GM18873 (cell line): ENCODE results near the gene CWF19L1.
A peak's percentile ranks its signal among the peaks of the same experiment; 100 is the strongest.
"Not testable (repeated sequence)": the region's sequence is repeated elsewhere in the genome, so short reads cannot be mapped to it uniquely, and the experiment has no call there.

Source experiments
- ATAC-seq: cut with Tn5 transposase; IDR thresholded peaks from one replicate; pipeline ENCODE4 v1.9.1; 2021; ENCODE audit warnings: mild to moderate bottlenecking, moderate library complexity, moderate number of reproducible peaks; ENCODE audit not compliant: unreplicated experiment, low FRiP score

Gene CWF19L1

GRCh38 chr10:100267239-100268104 lies at the start of gene CWF19L1:
Gene CWF19L1, minus strand, starts transcription at chr10:100267638. Its CDS starts 45 bp downstream, at chr10:100267593.
- ATAC-seq, result peak; percentile 53

- no peak for ATAC-seq
These were observed 48.2 kb upstream of the CWF19L1 start for GRCh38 chr10:100315615-100316014.

GRCh38 chr10:100311298-100311697 lies 43.9 kb upstream of the CWF19L1 start:
- no peak for ATAC-seq

- ATAC-seq, result no peak
These were observed 40.2 kb upstream of the CWF19L1 start for GRCh38 chr10:100307684-100308083.

- no peak for ATAC-seq
These were observed 39.4 kb upstream of the CWF19L1 start for GRCh38 chr10:100306861-100307260.

GRCh38 chr10:100304414-100304813 lies 37.0 kb upstream of the CWF19L1 start:
- no peak for ATAC-seq

- ATAC-seq, result no peak
These were observed 36.4 kb upstream of the CWF19L1 start for GRCh38 chr10:100303724-100304319.

- ATAC-seq, result not testable (repeated sequence)
These were observed 33.7 kb upstream of the CWF19L1 start for GRCh38 chr10:100301123-100301522.

GRCh38 chr10:100297242-100297641 lies 29.8 kb upstream of the CWF19L1 start:
- no peak for ATAC-seq

GRCh38 chr10:100293066-100293465 lies 25.6 kb upstream of the CWF19L1 start:
- no peak for ATAC-seq

GRCh38 chr10:100292300-100292699 lies 24.9 kb upstream of the CWF19L1 start:
- not testable (repeated sequence) for ATAC-seq

- no peak for ATAC-seq
These were observed 23.9 kb upstream of the CWF19L1 start for GRCh38 chr10:100291356-100291755.

GRCh38 chr10:100289641-100290040 lies 22.2 kb upstream of the CWF19L1 start:
- no peak for ATAC-seq

GRCh38 chr10:100288196-100288595 lies 20.8 kb upstream of the CWF19L1 start:
- ATAC-seq, result no peak

GRCh38 chr10:100287756-100288155 lies 20.3 kb upstream of the CWF19L1 start:
- no peak for ATAC-seq

- peak; percentile 69 for ATAC-seq
These were observed 18.9 kb upstream of the CWF19L1 start, which contains the start of gene BLOC1S2 for GRCh38 chr10:100286051-100287033. Gene BLOC1S2, minus strand, starts transcription at chr10:100286680. Its CDS starts 21 bp downstream, at chr10:100286659.

GRCh38 chr10:100285326-100285725 lies 17.9 kb upstream of the CWF19L1 start:
- not testable (repeated sequence) for ATAC-seq

GRCh38 chr10:100282907-100283306 lies 15.5 kb upstream of the CWF19L1 start:
- no peak for ATAC-seq

GRCh38 chr10:100276971-100277370 lies 9.5 kb upstream of the CWF19L1 start:
- ATAC-seq, result not testable (repeated sequence)

GRCh38 chr10:100265821-100266485 lies 1.5 kb downstream of the CWF19L1 start:
- no peak for ATAC-seq
